Measurements from ENCODE around the gene FGD6. TPM values are rescaled to one million over a fixed set of nuclear protein-coding genes. Genes with fewer than 3 reads are reported as not detected.
A peak's percentile ranks its signal among the peaks of the same experiment; 100 is the strongest.

Gene FGD6
- total RNA-seq, 1 experiment from 2014 or later = 11.1 TPM

- Histone ChIP-seq H3K36me3 (replicated peaks; ENCODE audit: control insufficient read depth, insufficient read depth, low read length) (peaks cover 4% of the 10 kb centered on the region), H3K27me3 (ENCODE audit: control insufficient read depth, insufficient read depth, low read length) (no peaks in the 10 kb centered on the region), H3K4me3 (ENCODE audit: insufficient read depth, low read depth, low read length) (no peak overlapping the region)
- DNase-seq = no peak
Measured at GRCh38 chr12:95224202-95225170, 7.2 kb upstream of the FGD6 start.

GRCh38 chr12:95220726-95221125 is 3.5 kb upstream of the FGD6 start:
- Histone ChIP-seq H3K4me3 (ENCODE audit: insufficient read depth, low read depth, low read length) (no peak overlapping the region), H3K27me3 (ENCODE audit: control insufficient read depth, insufficient read depth, low read length) (no peaks in the 10 kb centered on the region), H3K36me3 (replicated peaks; ENCODE audit: control insufficient read depth, insufficient read depth, low read length) (peaks cover 4% of the 10 kb centered on the region)
- DNase-seq = no peak

DNA sequence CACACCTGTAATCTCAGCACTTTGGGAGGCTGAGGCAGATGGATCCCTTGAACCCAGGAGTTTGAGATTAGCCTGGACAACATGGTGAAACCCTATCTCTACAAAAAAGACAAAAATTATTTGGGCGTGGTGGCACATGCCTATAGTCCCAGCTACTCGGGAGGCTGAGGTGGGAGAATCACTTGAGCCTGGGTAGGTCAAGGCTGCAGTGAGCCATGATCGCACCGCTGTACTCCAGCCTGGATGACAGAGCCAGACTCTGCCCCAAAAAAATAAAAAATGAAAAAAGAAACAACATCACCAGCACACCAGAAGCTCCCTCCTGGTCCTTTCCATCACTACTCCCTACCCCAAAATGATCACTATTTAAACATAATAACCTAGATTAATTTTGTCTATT is 2.9 kb upstream of the FGD6 start:
- no peak for DNase-seq
- peaks cover 4% of the 10 kb centered on the region for H3K36me3 ChIP-seq (replicated peaks; ENCODE audit: control insufficient read depth, insufficient read depth, low read length)
- no peaks in the 10 kb centered on the region for H3K27me3 ChIP-seq (ENCODE audit: control insufficient read depth, insufficient read depth, low read length)
- no peak overlapping the region for H3K4me3 ChIP-seq (ENCODE audit: insufficient read depth, low read depth, low read length)

GRCh38 chr12:95218150-95219133 is 1.2 kb upstream of the FGD6 start:
- H3K36me3 ChIP-seq (replicated peaks; ENCODE audit: control insufficient read depth, insufficient read depth, low read length) = no peaks in the 10 kb centered on the region
- no peaks in the 10 kb centered on the region for H3K27me3 ChIP-seq (ENCODE audit: control insufficient read depth, insufficient read depth, low read length)
- DNase-seq = no peak
- H3K4me3 ChIP-seq (ENCODE audit: insufficient read depth, low read depth, low read length) = peak overlapping the region; percentile 85

DNA sequence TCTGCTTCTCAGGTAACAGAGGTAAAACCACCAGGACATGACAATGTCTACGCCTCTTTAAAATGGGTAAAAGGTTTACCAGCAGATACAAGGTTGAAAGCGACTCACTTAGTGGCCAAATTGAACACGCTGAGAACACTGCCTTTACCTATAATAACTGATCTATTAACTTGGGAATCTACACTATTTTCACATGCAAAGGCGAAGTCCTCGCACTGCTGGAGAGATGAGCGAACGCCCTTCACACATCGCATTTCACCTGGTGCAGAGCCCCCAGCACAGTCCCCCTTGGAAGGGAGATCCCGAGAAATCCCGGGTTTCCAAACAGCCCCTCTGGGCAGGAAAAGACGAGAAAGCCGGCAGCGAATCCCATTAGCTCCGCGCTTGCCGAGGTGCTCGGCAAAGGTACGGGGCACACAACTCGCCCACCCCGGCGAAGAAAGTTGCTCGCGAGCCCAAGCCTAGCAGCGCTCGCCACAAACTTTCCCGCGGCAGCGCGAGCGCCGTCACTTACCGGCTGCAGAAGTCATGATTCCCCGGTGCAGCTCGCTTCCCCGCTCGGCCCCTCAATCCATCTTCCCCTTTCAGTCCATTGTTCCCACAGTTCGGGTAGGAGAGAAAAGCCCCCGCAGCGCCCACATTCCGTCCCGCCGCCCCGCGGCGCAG is 423 bp downstream of the FGD6 start:
- Histone ChIP-seq H3K36me3 (replicated peaks; ENCODE audit: control insufficient read depth, insufficient read depth, low read length) (no peaks in the 10 kb centered on the region), H3K27me3 (ENCODE audit: control insufficient read depth, insufficient read depth, low read length) (no peaks in the 10 kb centered on the region), H3K4me3 (ENCODE audit: insufficient read depth, low read depth, low read length) (peak overlapping the region; percentile 71)
- no peak for DNase-seq

DNA sequence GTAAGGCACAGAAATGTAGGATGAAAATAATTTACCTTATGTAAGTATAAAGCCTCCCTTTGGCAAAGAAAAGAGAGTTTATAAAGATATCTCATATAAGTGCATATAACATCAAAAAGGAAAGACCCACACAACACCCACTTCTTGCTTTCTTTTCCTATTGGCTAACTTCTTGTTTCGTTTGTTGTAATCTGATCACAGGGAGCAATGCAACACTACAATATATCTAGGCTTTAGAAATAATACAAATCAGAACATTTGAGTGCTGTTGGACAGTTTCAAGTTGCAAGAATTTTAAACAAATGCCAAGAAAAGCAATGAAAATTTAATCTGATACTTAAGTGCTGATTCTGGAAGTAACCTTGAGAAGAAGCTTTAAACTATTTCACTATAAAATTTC is 1.3 kb downstream of the FGD6 start:
- no peaks in the 10 kb centered on the region for H3K36me3 ChIP-seq (replicated peaks; ENCODE audit: control insufficient read depth, insufficient read depth, low read length)
- peak overlapping the region; percentile 71 for H3K4me3 ChIP-seq (ENCODE audit: insufficient read depth, low read depth, low read length)
- no peak for DNase-seq

GRCh38 chr12:95214466-95214865 is 2.8 kb downstream of the FGD6 start:
- no peak for DNase-seq
- no peaks in the 10 kb centered on the region for H3K27me3 ChIP-seq (ENCODE audit: control insufficient read depth, insufficient read depth, low read length)
- no peaks in the 10 kb centered on the region for H3K36me3 ChIP-seq (replicated peaks; ENCODE audit: control insufficient read depth, insufficient read depth, low read length)
- no peak overlapping the region for H3K4me3 ChIP-seq (ENCODE audit: insufficient read depth, low read depth, low read length)

More for the DNA sequence above, 1.3 kb downstream of the FGD6 start:
- no peaks in the 10 kb centered on the region for H3K27me3 ChIP-seq (ENCODE audit: control insufficient read depth, insufficient read depth, low read length)

GRCh38 chr12:95213928-95214327 is 3.3 kb downstream of the FGD6 start:
- no peaks in the 10 kb centered on the region for H3K27me3 ChIP-seq (ENCODE audit: control insufficient read depth, insufficient read depth, low read length)
- H3K36me3 ChIP-seq (replicated peaks; ENCODE audit: control insufficient read depth, insufficient read depth, low read length) = no peaks in the 10 kb centered on the region
- no peak overlapping the region for H3K4me3 ChIP-seq (ENCODE audit: insufficient read depth, low read depth, low read length)
- DNase-seq = no peak

GRCh38 chr12:95213119-95213518 is 4.1 kb downstream of the FGD6 start:
- H3K4me3 ChIP-seq (ENCODE audit: insufficient read depth, low read depth, low read length) = no peak overlapping the region
- no peaks in the 10 kb centered on the region for H3K36me3 ChIP-seq (replicated peaks; ENCODE audit: control insufficient read depth, insufficient read depth, low read length)
- no peaks in the 10 kb centered on the region for H3K27me3 ChIP-seq (ENCODE audit: control insufficient read depth, insufficient read depth, low read length)
- no peak for DNase-seq

- DNase-seq = no peak
- no peaks in the 10 kb centered on the region for H3K36me3 ChIP-seq (replicated peaks; ENCODE audit: control insufficient read depth, insufficient read depth, low read length)
- H3K27me3 ChIP-seq (ENCODE audit: control insufficient read depth, insufficient read depth, low read length) = no peaks in the 10 kb centered on the region
- no peak overlapping the region for H3K4me3 ChIP-seq (ENCODE audit: insufficient read depth, low read depth, low read length)
Measured at GRCh38 chr12:95212586-95212985, 4.7 kb downstream of the FGD6 start.

DNA sequence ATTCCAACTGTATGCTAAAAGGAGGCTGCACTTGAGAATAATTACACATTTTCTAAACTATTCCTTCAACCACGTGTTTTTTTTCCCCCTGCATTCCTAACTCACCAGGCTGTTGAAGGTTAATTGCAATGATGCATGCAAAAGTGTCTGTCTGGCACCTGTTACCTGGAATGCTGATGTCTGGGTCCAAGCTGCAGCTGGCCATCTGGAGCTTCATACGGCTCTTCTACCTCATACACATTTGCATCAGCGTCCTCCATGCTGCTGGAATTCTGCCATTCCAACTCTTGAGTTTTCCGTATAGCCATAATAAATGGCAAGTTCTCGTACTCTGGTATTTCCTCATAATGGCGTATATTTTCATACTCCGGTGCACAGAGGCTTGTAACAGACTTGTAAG is 8.6 kb downstream of the FGD6 start:
- no peaks in the 10 kb centered on the region for H3K36me3 ChIP-seq (replicated peaks; ENCODE audit: control insufficient read depth, insufficient read depth, low read length)

DNA sequence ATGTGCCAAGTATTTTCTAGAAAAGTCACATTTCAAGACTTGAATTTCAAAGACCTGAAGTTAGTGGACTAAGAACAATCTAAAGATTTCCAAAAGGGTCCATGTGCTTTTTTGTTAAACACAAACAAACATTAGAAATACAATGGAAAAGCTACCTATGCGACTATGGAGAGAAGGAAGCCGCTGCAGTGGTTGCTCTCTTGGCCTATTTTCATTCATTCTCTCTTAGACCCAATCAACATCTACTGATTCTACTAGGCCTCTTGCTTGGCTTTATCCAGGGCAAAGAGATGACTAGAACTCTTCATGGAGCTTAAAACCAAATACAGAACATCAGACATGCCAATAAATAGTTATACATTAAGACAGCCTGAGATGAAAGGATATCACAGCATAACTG is 9.9 kb downstream of the FGD6 start:
- no peak for DNase-seq
- Histone ChIP-seq H3K27me3 (ENCODE audit: control insufficient read depth, insufficient read depth, low read length) (no peaks in the 10 kb centered on the region), H3K36me3 (replicated peaks; ENCODE audit: control insufficient read depth, insufficient read depth, low read length) (no peaks in the 10 kb centered on the region), H3K4me3 (ENCODE audit: insufficient read depth, low read depth, low read length) (no peak overlapping the region)

More for the DNA sequence above, 8.6 kb downstream of the FGD6 start:
- no peak overlapping the region for H3K4me3 ChIP-seq (ENCODE audit: insufficient read depth, low read depth, low read length)
- no peaks in the 10 kb centered on the region for H3K27me3 ChIP-seq (ENCODE audit: control insufficient read depth, insufficient read depth, low read length)
- DNase-seq = no peak

DNA sequence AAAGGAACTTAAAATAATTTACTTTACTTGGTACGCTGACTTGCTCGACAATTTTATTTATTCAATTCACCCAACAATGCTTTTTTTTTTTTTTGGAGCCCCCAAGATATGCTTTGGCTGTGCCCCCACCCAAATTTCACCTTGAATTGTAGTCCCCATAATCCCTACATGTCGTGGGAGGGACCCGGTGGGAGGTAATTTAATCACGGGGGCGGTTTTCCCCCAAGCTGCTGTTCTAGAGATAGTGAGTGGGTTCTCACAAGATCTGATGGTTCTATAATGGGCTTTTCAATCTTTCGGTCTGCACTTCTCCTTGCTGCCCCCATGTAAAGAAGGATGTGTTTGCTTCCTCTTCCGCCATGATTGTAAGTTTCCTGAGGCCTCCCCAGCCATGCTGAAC is 10.4 kb downstream of the FGD6 start:
- H3K4me3 ChIP-seq (ENCODE audit: insufficient read depth, low read depth, low read length) = no peak overlapping the region
- no peaks in the 10 kb centered on the region for H3K27me3 ChIP-seq (ENCODE audit: control insufficient read depth, insufficient read depth, low read length)
- DNase-seq = no peak
- no peaks in the 10 kb centered on the region for H3K36me3 ChIP-seq (replicated peaks; ENCODE audit: control insufficient read depth, insufficient read depth, low read length)

- H3K4me3 ChIP-seq (ENCODE audit: insufficient read depth, low read depth, low read length) = no peak overlapping the region
- no peaks in the 10 kb centered on the region for H3K36me3 ChIP-seq (replicated peaks; ENCODE audit: control insufficient read depth, insufficient read depth, low read length)
- no peaks in the 10 kb centered on the region for H3K27me3 ChIP-seq (ENCODE audit: control insufficient read depth, insufficient read depth, low read length)
- no peak for DNase-seq
Measured at GRCh38 chr12:95205685-95206084, 11.6 kb downstream of the FGD6 start.

All from H7 (cell line).